ENCODE results near the gene P3R3URF. TPM values are rescaled to one million over a fixed set of nuclear protein-coding genes. Genes with fewer than 3 reads are reported as not detected.

The P3R3URF gene
- not detected in 2 replicates for total RNA-seq

DNA sequence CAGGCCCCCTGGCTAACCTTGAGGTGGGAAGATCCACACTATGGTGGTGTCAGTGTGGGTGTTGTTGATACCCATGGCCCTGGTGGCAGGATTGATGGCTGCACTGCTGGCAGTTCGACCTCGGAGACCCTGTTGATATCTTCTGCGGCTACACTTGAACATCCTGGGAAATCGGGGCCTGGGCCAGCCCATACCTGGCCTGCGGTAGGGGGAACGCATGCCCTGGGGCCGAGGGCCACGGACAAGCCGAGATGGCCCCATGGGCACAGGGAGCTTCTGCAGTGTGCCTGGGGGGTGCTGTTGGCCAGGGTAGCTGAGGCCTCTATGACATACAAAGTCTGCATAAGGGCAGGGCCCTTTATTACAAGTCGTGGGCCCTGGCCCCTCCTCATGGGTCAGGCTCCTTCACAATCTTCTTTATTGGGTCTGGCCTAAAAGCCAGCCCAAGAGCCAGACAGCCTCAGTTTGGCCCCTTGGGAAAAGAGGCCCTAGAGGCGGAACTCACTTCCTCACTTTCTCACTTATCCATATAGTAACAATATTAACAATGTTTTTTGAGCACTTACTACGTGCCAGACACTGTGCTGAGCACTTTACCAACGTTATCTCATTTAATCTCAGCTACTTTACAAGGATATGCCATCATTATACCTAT lies at the start of gene P3R3URF:
Gene P3R3URF (minus strand): TSS at position 278 of the 655 bp plus-strand sequence. CDS start 17 bp downstream, at position 261.

GRCh38 chr1:46197964-46198811 lies 21.9 kb upstream of the P3R3URF start, which contains the start of gene POMGNT1:
Gene POMGNT1, minus strand, starts transcription at chr1:46198434. Its CDS starts 613 bp downstream, at chr1:46197821.

DNA sequence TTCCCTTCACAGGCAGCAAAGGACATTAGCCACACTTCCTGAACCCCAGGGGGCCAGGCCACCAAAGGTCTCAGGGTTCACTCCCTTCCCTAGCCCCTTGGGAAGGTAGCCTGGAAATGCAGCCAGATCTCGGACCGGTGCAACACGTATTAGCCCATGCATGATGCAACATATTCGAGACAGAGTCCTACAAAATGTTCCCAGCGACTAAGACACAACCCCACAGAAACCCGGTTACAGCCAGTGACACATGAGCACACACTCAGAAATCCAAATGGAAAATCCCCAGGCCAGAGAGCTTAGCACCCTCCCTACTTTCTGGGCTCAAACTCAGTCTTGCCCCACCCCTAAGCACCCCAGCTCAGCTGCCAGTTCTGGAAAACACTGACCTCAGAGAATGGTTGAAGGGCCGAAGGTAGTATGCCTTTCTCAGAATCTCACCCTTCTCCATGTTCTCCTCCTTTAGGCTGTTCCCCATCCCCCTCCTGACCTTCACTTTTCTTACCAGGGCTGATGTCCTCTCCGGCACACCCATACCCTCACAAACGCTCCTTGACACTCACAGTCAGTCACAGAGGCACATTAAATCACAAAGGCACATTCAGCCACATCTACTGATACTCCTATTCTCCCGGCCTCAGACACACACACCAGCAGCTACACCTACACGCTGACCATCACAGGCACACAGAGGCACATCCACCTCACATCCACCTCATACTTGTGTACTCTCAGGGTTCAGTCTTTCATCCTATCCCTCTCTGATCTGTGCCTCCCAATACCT lies 1.6 kb downstream of the P3R3URF start, which contains the start of gene TSPAN1:
Gene TSPAN1 (plus strand): TSS at position 640 of the 784 bp plus-strand sequence. CDS start 6,021 bp downstream, outside the sequence.

GRCh38 chr1:46132529-46133180 lies 43.6 kb downstream of the P3R3URF start, which contains the start of gene PIK3R3:
Gene PIK3R3, minus strand, starts transcription at chr1:46132629. Its CDS starts 677 bp downstream, at chr1:46131952.

Other genes starting within 250 kb of the P3R3URF start
- gene PIK3R3, start 43.9 kb downstream of the P3R3URF start, total RNA-seq, result 4.4 and 4.9 TPM in 2 replicates
- 2.8 and 10.3 TPM in 2 replicates for gene TSPAN1, start 1.4 kb downstream of the P3R3URF start, total RNA-seq
- 75.8 and 77.1 TPM in 2 replicates for gene POMGNT1, start 21.9 kb upstream of the P3R3URF start, total RNA-seq
- 2.6 and 2.9 TPM in 2 replicates for gene LURAP1, start 26.8 kb upstream of the P3R3URF start, total RNA-seq
- gene RAD54L, start 71.3 kb upstream of the P3R3URF start, total RNA-seq, result 2.8 and 16.0 TPM in 2 replicates
- 102 and 169 TPM in 2 replicates for gene LRRC41, start 127.1 kb upstream of the P3R3URF start, total RNA-seq
- gene UQCRH, start 127.2 kb upstream of the P3R3URF start, total RNA-seq, result 193 and 300 TPM in 2 replicates
- 15.8 and 19.1 TPM in 2 replicates for gene NSUN4, start 164.3 kb upstream of the P3R3URF start, total RNA-seq
- 3.1 and 10.8 TPM in 2 replicates for gene FAAH, start 217.8 kb upstream of the P3R3URF start, total RNA-seq

All from mesangial cell (primary cell).